Spleen (tissue), 11 donors: ENCODE data around the gene TGFB1I1. TPM values are rescaled to one million over a fixed set of nuclear protein-coding genes. Genes with fewer than 3 reads are reported as not detected.

ENCODE experiments used
- DNase-seq: peaks from one replicate; pipeline ENCODE4 v3.0.0-alpha.2; 2020
- H3K27ac ChIP-seq, 8 donors: fragments of 200-600 bp; sonication (generic) in 7 of 8; 1 replicate in 4 of 8; 2 replicates in 4 of 8; pipeline versions ENCODE4 v1.5.0 to v1.8.0; 2016 to 2021; ENCODE audit warnings: inconsistent platforms in 4 of 8, mild to moderate bottlenecking in 4 of 8, moderate library complexity in 1 of 8
- H3K27me3 ChIP-seq, 7 donors: fragments of 200-600 bp; sonication (generic) in 6 of 7; replicated peaks in 1 of 7; 1 replicate in 4 of 7; 2 replicates in 3 of 7; pipeline versions ENCODE4 v1.5.0 to v1.8.0; 2016 to 2021; ENCODE audit warnings: inconsistent platforms in 3 of 7, mild to moderate bottlenecking in 1 of 7
- H3K36me3 ChIP-seq, 6 donors: fragments of 200-600 bp; sonication (generic) in 5 of 6; 1 replicate in 4 of 6; 2 replicates in 2 of 6; pipeline versions ENCODE4 v1.5.0 to v1.8.0; 2016 to 2021; ENCODE audit warnings: inconsistent platforms in 2 of 6
- H3K4me1 ChIP-seq, 6 donors: fragments of 200-600 bp; sonication (generic) in 5 of 6; 1 replicate in 3 of 6; 2 replicates in 3 of 6; pipeline versions ENCODE4 v1.5.0 to v1.8.0; 2016 to 2021; ENCODE audit warnings: inconsistent platforms in 3 of 6
- H3K4me3 ChIP-seq, 8 donors: fragments of 200-600 bp; sonication (generic) in 7 of 8; 1 replicate in 4 of 8; 2 replicates in 4 of 8; pipeline versions ENCODE4 v1.5.0 to v1.8.0; 2016 to 2021; ENCODE audit warnings: inconsistent platforms in 4 of 8, mild to moderate bottlenecking in 4 of 8, moderate library complexity in 2 of 8
- H3K9me3 ChIP-seq, 8 donors: fragments of 200-600 bp; sonication (generic) in 7 of 8; 1 replicate in 4 of 8; 2 replicates in 4 of 8; pipeline versions ENCODE4 v1.5.0 to v1.8.0; 2016 to 2021; ENCODE audit warnings: inconsistent platforms in 4 of 8
- CTCF ChIP-seq, 11 experiments: fragments of 200-600 bp in 7 of 11; fragments of 450-650 bp in 4 of 11; sonication (generic) in 4 of 11; IDR thresholded peaks in 8 of 11; conservative IDR thresholded peaks in 3 of 11; 1 replicate in 7 of 11; 2 replicates in 4 of 11; pipeline versions ENCODE4 v1.4.0 to v1.8.0; 2016 to 2021; ENCODE audit warnings: antibody characterized with exemption in 11 of 11, inconsistent platforms in 4 of 11, mild to moderate bottlenecking in 1 of 11
- POLR2A ChIP-seq, 3 donors: fragments of 450-650 bp; IDR thresholded peaks; one replicate each; pipeline ENCODE4 v1.5.1; 2017; ENCODE audit warnings: antibody characterized with exemption in 3 of 3, mild to moderate bottlenecking in 1 of 3
- POLR2AphosphoS5 ChIP-seq, 3 donors: sonication (generic); formaldehyde crosslinking; IDR thresholded peaks; one replicate each; pipeline ENCODE4 v1.5.1; 2017; ENCODE audit warnings: antibody characterized with exemption in 3 of 3
- WGBS, 5 donors: extraction: QIAGEN DNeasy Blood & Tissue Kit in 3 of 5; methylation state at CpG; one replicate each; pipeline versions ENCODE4 v1.1.5 to v1.1.7; 2013 to 2018; 5-methylcytosine and 5-hydroxymethylcytosine counted together
- intact Hi-C: fragments of 100-400 bp; cut with DNase I; formaldehyde crosslinking; loops from one replicate; pipeline ENCODE4 v1.15.0; 2023; ENCODE audit warnings: low total_unique reads
- polyA plus RNA-seq, 3 donors: library from polyadenylated mRNA; stranded (reverse); fragments of 200-250 nt; gene quantifications; one replicate each; pipeline ENCODE4 v1.2.1, GENCODE V29; 2013
- total RNA-seq, 7 donors: library from RNA; depleted of rRNA in 3 of 7; stranded (reverse); fragments of >200 nt in 3 of 7; fragmentation: NEBNext Ultra II Directional in 4 of 7; extraction: Animal tissue kit (Norgen Biotek cat#: 25700) in 4 of 7; gene quantifications; one replicate each; pipeline versions ENCODE4 v1.1.0 to v1.2.1, GENCODE V29; 2016 to 2021
- donor health status: healthy with polysubstance abuse.
- donor health status: DM: no; HTN: no; CAD: no; lungs with moderate emphysema.
- donor health status: DM: no; HTN: no; CAD: no.
- donor health status: Bipolar disorder and iron deficiency.
- donor health status: healthy.
- donor health status: DM: no; HTN: no; CAD: no.
- donor health status: DM: yes; HTN: yes; CAD: no.

TGFB1I1 gene
- total and polyA plus RNA-seq, 10 donors: 10.7 to 69.0 (median 27.4) TPM

- H3K4me1 ChIP-seq: peaks cover 6 to 53% (median 45%) of the 10 kb centered on the region in 6 donors
Observed at GRCh38 chr16:31451201-31451600, 20.8 kb upstream of the TGFB1I1 start.

GRCh38 chr16:31451681-31452351 lies 20.1 kb upstream of the TGFB1I1 start:
- Histone ChIP-seq H3K4me1 (peaks cover 8 to 59% (median 51%) of the 10 kb centered on the region in 6 donors), H3K36me3 (peaks cover 0 to 12% (median 0%) of the 10 kb centered on the region in 6 donors), H3K27me3 (no peaks in the 10 kb centered on the region), H3K27ac (peak overlapping the region in 5 of 8 donors; percentile 47 to 73 (median 61)), H3K9me3 (no peaks in the 10 kb centered on the region), H3K4me3 (no peak overlapping the region)
- DNase-seq: no peak
- intact Hi-C loops: no loop called here
- TF ChIP-seq POLR2A (IDR thresholded peaks at IDR 0.05) (no peak), POLR2AphosphoS5 (IDR thresholded peaks at IDR 0.05) (peak in 2 of 3 donors; percentile 19 to 43), CTCF (IDR thresholded peaks at IDR 0.05 in 8 of 11, conservative IDR thresholded peaks at IDR 0.05 in 3 of 11) (peak in 8 of 11 experiments; percentile 12 to 42 (median 18))
- WGBS, 5 donors: 55 to 62% (median 58%) methylated on average over 11 of the region's 11 CpGs

More at GRCh38 chr16:31451201-31451600, 20.8 kb upstream of the TGFB1I1 start:
- H3K4me3 ChIP-seq: no peak overlapping the region
- 76 to 92% (median 88%) methylated on average over 5 of the region's 5 CpGs for WGBS, 5 donors
- peaks cover 0 to 8% (median 0%) of the 10 kb centered on the region in 6 donors for H3K36me3 ChIP-seq
- DNase-seq: no peak
- intact Hi-C loops: no loop called here
- H3K27ac ChIP-seq: peak overlapping the region in 1 of 8 donors; percentile 52
- no peaks in the 10 kb centered on the region for H3K9me3 ChIP-seq
- H3K27me3 ChIP-seq: no peaks in the 10 kb centered on the region
- no peak for TF ChIP-seq CTCF (IDR thresholded peaks at IDR 0.05 in 8 of 11, conservative IDR thresholded peaks at IDR 0.05 in 3 of 11)
- no peak for TF ChIP-seq POLR2A (IDR thresholded peaks at IDR 0.05)
- TF ChIP-seq POLR2AphosphoS5 (IDR thresholded peaks at IDR 0.05): no peak

- intact Hi-C loops: no loop called here
- Histone ChIP-seq H3K4me3 (no peak overlapping the region), H3K27me3 (no peaks in the 10 kb centered on the region), H3K4me1 (peaks cover 16 to 68% (median 59%) of the 10 kb centered on the region in 6 donors), H3K36me3 (peaks cover 0 to 14% (median 0%) of the 10 kb centered on the region in 6 donors), H3K27ac (peak overlapping the region in 7 of 8 donors; percentile 2 to 73 (median 61)), H3K9me3 (no peaks in the 10 kb centered on the region)
- 69 to 88% (median 75%) methylated on average over 3 of the region's 3 CpGs for WGBS, 5 donors
- TF ChIP-seq POLR2AphosphoS5 (IDR thresholded peaks at IDR 0.05) (no peak), POLR2A (IDR thresholded peaks at IDR 0.05) (no peak), CTCF (IDR thresholded peaks at IDR 0.05 in 8 of 11, conservative IDR thresholded peaks at IDR 0.05 in 3 of 11) (no peak)
- DNase-seq: no peak
Observed at GRCh38 chr16:31452631-31453106, 19.3 kb upstream of the TGFB1I1 start.
